ENCODE measurements around the gene LRRC8B. TPM values are rescaled to one million over a fixed set of nuclear protein-coding genes. Genes with fewer than 3 reads are reported as not detected.
A peak's percentile ranks its signal among the peaks of the same experiment; 100 is the strongest.

The LRRC8B gene
- total RNA-seq, 2 donors from 2014 or later, result 33.8 to 38.9 TPM

GRCh38 chr1:89545264-89546038 is 20.8 kb downstream of the LRRC8B start:
- H3K4me1 Mint-ChIP-seq (ENCODE audit: low read depth), result peaks cover 91% of the 10 kb centered on the region
- H3K27ac Mint-ChIP-seq, result peak overlapping the region; percentile 79
- no peaks in the 10 kb centered on the region for H3K27me3 Mint-ChIP-seq (ENCODE audit: low read depth)
- H3K9me3 Mint-ChIP-seq, result no peaks in the 10 kb centered on the region
- H3K36me3 Mint-ChIP-seq (ENCODE audit: insufficient read depth in 2 of 2), result peaks cover 6 to 15% of the 10 kb centered on the region in 2 donors
- ATAC-seq (replicated peaks in 1 of 2) (peak; percentile 77 to 80), DNase-seq (peak; percentile 66 to 71)
- H3K4me3 Mint-ChIP-seq, result peak overlapping the region; percentile 29 to 46

GRCh38 chr1:89546082-89546889 is 21.7 kb downstream of the LRRC8B start:
- H3K4me3 Mint-ChIP-seq, result peak overlapping the region; percentile 46 to 66
- peak; percentile 63 to 64 for ATAC-seq (replicated peaks in 1 of 2)
- H3K4me1 Mint-ChIP-seq (ENCODE audit: low read depth), result peaks cover 91% of the 10 kb centered on the region
- H3K36me3 Mint-ChIP-seq (ENCODE audit: insufficient read depth in 2 of 2), result peaks cover 8 to 15% of the 10 kb centered on the region in 2 donors
- no peaks in the 10 kb centered on the region for H3K9me3 Mint-ChIP-seq
- DNase-seq, result peak in 1 of 2 donors; percentile 28
- peak overlapping the region; percentile 99 for H3K27ac Mint-ChIP-seq
- H3K27me3 Mint-ChIP-seq (ENCODE audit: low read depth), result no peaks in the 10 kb centered on the region

- H3K4me1 Mint-ChIP-seq (ENCODE audit: low read depth), result peaks cover 92% of the 10 kb centered on the region
- H3K27me3 Mint-ChIP-seq (ENCODE audit: low read depth), result no peaks in the 10 kb centered on the region
- ATAC-seq (replicated peaks in 1 of 2), result peak; percentile 26 to 30
- H3K4me3 Mint-ChIP-seq, result peak overlapping the region; percentile 52 to 66
- peaks cover 8 to 15% of the 10 kb centered on the region in 2 donors for H3K36me3 Mint-ChIP-seq (ENCODE audit: insufficient read depth in 2 of 2)
- no peaks in the 10 kb centered on the region for H3K9me3 Mint-ChIP-seq
- H3K27ac Mint-ChIP-seq, result peak overlapping the region; percentile 99
- no peak for DNase-seq
Observed at GRCh38 chr1:89546934-89547562, 22.4 kb downstream of the LRRC8B start.

GRCh38 chr1:89547563-89548116 is 23.0 kb downstream of the LRRC8B start:
- Mint-ChIP-seq H3K27ac (peak overlapping the region; percentile 99), H3K4me3 (peak overlapping the region; percentile 52 to 66), H3K9me3 (no peaks in the 10 kb centered on the region), H3K27me3 (ENCODE audit: low read depth) (no peaks in the 10 kb centered on the region), H3K4me1 (ENCODE audit: low read depth) (peaks cover 92% of the 10 kb centered on the region), H3K36me3 (ENCODE audit: insufficient read depth in 2 of 2) (peaks cover 8 to 15% of the 10 kb centered on the region in 2 donors)
- DNase-seq (no peak), ATAC-seq (replicated peaks in 1 of 2) (peak; percentile 55 to 59)

GRCh38 chr1:89548122-89548857 is 23.7 kb downstream of the LRRC8B start:
- no peak for DNase-seq
- Mint-ChIP-seq H3K27me3 (ENCODE audit: low read depth) (no peaks in the 10 kb centered on the region), H3K36me3 (ENCODE audit: insufficient read depth in 2 of 2) (peaks cover 8 to 15% of the 10 kb centered on the region in 2 donors), H3K27ac (peak overlapping the region; percentile 99), H3K4me3 (peak overlapping the region; percentile 52 to 66), H3K9me3 (no peaks in the 10 kb centered on the region), H3K4me1 (ENCODE audit: low read depth) (peaks cover 93% of the 10 kb centered on the region)
- no peak for ATAC-seq (replicated peaks in 1 of 2)

GRCh38 chr1:89550995-89551394 is 26.4 kb downstream of the LRRC8B start:
- peaks cover 17 to 33% of the 10 kb centered on the region in 2 donors for H3K36me3 Mint-ChIP-seq (ENCODE audit: insufficient read depth in 2 of 2)
- H3K9me3 Mint-ChIP-seq, result no peaks in the 10 kb centered on the region
- peaks cover 93% of the 10 kb centered on the region for H3K4me1 Mint-ChIP-seq (ENCODE audit: low read depth)
- DNase-seq (no peak), ATAC-seq (replicated peaks in 1 of 2) (no peak)
- no peak overlapping the region for H3K4me3 Mint-ChIP-seq
- no peaks in the 10 kb centered on the region for H3K27me3 Mint-ChIP-seq (ENCODE audit: low read depth)
- no peak overlapping the region for H3K27ac Mint-ChIP-seq

GRCh38 chr1:89552471-89553081 is 27.9 kb downstream of the LRRC8B start:
- ATAC-seq (replicated peaks in 1 of 2) (no peak), DNase-seq (no peak)
- peaks cover 90% of the 10 kb centered on the region for H3K4me1 Mint-ChIP-seq (ENCODE audit: low read depth)
- peaks cover 0 to 2% of the 10 kb centered on the region in 2 donors for H3K9me3 Mint-ChIP-seq
- peaks cover 19 to 46% of the 10 kb centered on the region in 2 donors for H3K36me3 Mint-ChIP-seq (ENCODE audit: insufficient read depth in 2 of 2)
- peak overlapping the region; percentile 35 to 67 for H3K4me3 Mint-ChIP-seq
- H3K27me3 Mint-ChIP-seq (ENCODE audit: low read depth), result no peaks in the 10 kb centered on the region
- H3K27ac Mint-ChIP-seq, result peak overlapping the region; percentile 84

GRCh38 chr1:89553157-89553556 is 28.5 kb downstream of the LRRC8B start:
- peaks cover 89% of the 10 kb centered on the region for H3K4me1 Mint-ChIP-seq (ENCODE audit: low read depth)
- no peak for ATAC-seq (replicated peaks in 1 of 2)
- peak overlapping the region; percentile 84 for H3K27ac Mint-ChIP-seq
- DNase-seq, result no peak
- H3K36me3 Mint-ChIP-seq (ENCODE audit: insufficient read depth in 2 of 2), result peaks cover 23 to 52% of the 10 kb centered on the region in 2 donors
- H3K9me3 Mint-ChIP-seq, result peaks cover 2 to 3% of the 10 kb centered on the region in 2 donors
- no peaks in the 10 kb centered on the region for H3K27me3 Mint-ChIP-seq (ENCODE audit: low read depth)
- H3K4me3 Mint-ChIP-seq, result peak overlapping the region; percentile 8 to 40

GRCh38 chr1:89555550-89555949 is 30.9 kb downstream of the LRRC8B start:
- Mint-ChIP-seq H3K9me3 (peaks cover 4 to 8% of the 10 kb centered on the region in 2 donors), H3K27me3 (ENCODE audit: low read depth) (no peaks in the 10 kb centered on the region), H3K36me3 (ENCODE audit: insufficient read depth in 2 of 2) (peaks cover 31 to 60% of the 10 kb centered on the region in 2 donors), H3K27ac (no peak overlapping the region), H3K4me1 (ENCODE audit: low read depth) (peaks cover 71% of the 10 kb centered on the region), H3K4me3 (no peak overlapping the region)
- ATAC-seq (replicated peaks in 1 of 2) (peak in 1 of 2 donors; percentile 29), DNase-seq (no peak)

- no peak for ATAC-seq (replicated peaks in 1 of 2)
- Mint-ChIP-seq H3K36me3 (ENCODE audit: insufficient read depth in 2 of 2) (peaks cover 29 to 57% of the 10 kb centered on the region in 2 donors), H3K4me3 (no peak overlapping the region), H3K9me3 (peaks cover 4 to 8% of the 10 kb centered on the region in 2 donors), H3K27ac (peak overlapping the region; percentile 89), H3K27me3 (ENCODE audit: low read depth) (no peaks in the 10 kb centered on the region), H3K4me1 (ENCODE audit: low read depth) (peaks cover 61% of the 10 kb centered on the region)
- no peak for DNase-seq
Observed at GRCh38 chr1:89556726-89557444, 32.3 kb downstream of the LRRC8B start.

GRCh38 chr1:89557445-89557825 is 32.8 kb downstream of the LRRC8B start:
- H3K27me3 Mint-ChIP-seq (ENCODE audit: low read depth), result no peaks in the 10 kb centered on the region

More at GRCh38 chr1:89557445-89557825, 32.8 kb downstream of the LRRC8B start:
- H3K36me3 Mint-ChIP-seq (ENCODE audit: insufficient read depth in 2 of 2), result peaks cover 33 to 61% of the 10 kb centered on the region in 2 donors
- peaks cover 61% of the 10 kb centered on the region for H3K4me1 Mint-ChIP-seq (ENCODE audit: low read depth)
- peak overlapping the region; percentile 82 for H3K27ac Mint-ChIP-seq
- no peak overlapping the region for H3K4me3 Mint-ChIP-seq
- peaks cover 4 to 8% of the 10 kb centered on the region in 2 donors for H3K9me3 Mint-ChIP-seq
- DNase-seq (no peak), ATAC-seq (replicated peaks in 1 of 2) (no peak)

Data from activated T-cell treated with anti-CD3 and anti-CD28 coated beads, Interleukin-2, amount 50 U/mL, for 72 hours (primary cell).